HG02642 (cell line): ENCODE results near the gene BCL2A1.
"Not testable (repeated sequence)": the region's sequence is repeated elsewhere in the genome, so short reads cannot be mapped to it uniquely, and the experiment has no call there.

Experiments
- ATAC-seq: cut with Tn5 transposase; IDR thresholded peaks from one replicate; pipeline ENCODE4 v1.9.1; 2021; ENCODE audit warnings: mild to moderate bottlenecking; ENCODE audit not compliant: unreplicated experiment, poor library complexity

BCL2A1 gene

DNA sequence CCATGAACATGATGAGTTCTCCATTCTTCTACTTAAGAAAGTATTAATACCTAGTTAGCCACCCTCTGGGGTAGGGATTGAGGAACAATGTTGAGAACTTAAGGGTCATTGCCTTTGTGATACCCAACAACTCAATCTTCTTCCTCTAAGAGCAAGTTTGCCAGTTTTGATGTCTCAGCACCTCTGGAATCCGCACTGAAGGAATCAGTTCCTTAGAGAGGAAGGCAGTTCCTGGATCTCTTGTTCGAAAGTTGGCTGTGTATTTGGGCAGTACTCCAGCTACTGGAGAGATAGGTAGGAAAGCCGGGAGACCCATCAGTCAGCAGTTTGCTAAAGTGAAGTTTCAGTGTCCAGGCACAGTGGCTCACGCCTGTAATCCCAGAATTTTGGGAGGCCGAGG is 38.5 kb downstream of the BCL2A1 start:
- no peak for ATAC-seq

DNA sequence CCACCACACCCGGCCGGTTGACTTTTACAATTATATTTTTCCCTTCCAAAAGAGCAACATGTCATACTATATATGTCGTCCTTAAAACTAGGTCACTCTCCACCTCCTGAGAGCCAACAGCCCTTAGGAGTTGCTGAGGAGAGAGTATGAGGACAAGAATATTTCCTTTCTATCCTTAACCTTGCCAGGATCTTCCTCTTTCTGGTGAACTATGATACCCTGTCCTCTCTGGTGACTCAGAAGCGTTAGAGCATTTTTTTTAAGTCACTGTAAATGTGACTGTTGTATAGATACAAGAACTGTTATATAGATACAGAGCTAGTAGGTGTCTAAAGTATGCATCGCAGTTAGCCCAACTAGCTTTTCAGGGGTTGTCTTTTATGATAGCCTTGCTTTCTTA is 40.5 kb downstream of the BCL2A1 start:
- ATAC-seq, result no peak

DNA sequence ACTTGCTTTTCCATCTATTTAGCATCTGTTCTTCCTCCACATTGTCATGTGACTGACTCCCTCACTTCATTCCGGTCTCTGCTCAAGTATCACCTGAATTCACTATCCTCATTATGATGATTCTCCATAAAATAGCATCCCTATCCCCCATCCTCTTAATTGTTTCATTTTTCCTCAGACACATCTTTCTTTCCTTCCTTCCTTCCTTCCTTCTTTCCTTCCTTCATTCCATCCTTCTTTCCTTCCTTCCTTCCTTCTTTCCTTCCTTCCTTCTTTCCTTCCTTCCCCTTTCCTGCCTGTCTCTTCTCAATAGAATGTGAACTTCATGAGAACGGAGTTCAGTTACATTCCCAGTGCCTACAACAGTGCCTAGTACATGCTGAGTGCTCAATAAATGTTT is 41.6 kb downstream of the BCL2A1 start:
- ATAC-seq, result no peak

DNA sequence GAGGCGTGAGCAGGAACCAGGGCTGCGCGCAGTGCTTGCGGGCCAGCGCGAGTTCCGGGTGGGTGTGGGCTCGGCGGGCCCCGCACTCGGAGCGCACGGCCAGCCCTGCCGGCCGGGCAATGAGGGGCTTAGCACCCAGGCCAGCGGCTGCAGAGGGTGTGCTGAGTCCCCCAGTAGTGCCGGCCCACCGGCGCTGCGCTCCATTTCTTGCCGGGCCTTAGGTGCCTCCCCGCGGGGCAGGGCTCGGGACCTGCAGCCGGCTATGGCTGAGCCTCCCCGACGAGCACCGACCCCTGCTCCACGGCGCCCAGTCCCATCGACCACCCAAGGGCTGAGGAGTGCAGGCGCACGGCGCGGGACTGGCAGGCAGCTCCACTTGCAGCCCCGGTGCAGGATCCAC is 44.9 kb downstream of the BCL2A1 start:
- not testable (repeated sequence) for ATAC-seq

DNA sequence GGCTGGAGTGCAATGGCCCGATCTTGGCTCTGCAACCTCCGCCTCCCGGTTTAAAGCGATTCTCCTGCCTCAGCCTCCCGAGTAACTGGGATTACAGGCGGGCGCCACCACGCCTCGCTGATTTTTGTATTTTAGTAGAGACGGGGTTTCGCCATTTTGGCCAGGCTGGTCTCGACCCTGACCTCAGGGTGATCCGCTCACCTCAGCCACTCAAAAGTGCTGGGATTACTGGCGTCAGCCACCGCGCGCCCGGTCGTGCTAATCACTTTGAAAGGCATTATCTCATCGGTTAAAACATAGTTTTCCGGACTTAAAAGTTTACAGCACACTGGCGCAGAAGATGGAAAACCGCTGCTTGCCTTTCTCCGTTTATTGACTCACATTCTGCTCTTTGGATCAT is 46.6 kb downstream of the BCL2A1 start:
- ATAC-seq, result no peak

DNA sequence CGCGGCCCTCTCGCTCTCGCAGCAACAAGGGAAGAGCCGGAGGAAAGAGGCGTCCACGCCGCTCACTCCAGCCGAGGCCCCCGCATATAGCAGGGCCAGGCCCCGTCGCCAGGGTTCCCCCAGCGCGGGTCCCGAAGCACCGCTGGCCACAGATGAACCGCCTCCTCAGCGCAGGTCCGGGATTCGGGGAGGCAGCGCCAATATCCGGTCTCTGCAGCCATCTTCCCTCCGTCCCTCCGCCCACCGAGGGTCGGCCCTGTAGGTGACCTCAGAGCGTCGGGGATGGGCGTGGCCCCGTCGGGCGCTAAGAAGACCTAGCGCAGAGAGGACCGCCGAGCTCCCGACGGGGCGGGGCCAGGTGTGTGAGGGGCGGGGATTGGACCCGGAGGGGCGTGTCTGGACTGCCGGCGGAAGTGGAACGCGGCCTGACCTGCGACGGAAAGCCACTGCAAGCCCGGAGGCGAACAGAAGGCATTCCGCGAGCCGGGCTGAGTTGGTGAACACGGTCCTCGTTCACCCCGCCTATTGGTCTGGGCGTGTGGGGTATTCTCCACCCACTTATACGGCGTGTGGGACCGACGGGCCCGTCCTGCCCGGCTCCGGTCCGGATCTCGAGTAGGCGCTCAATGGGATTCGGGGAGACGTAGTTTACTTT is 47.4 kb downstream of the BCL2A1 start:
- ATAC-seq, result peak; percentile 97

DNA sequence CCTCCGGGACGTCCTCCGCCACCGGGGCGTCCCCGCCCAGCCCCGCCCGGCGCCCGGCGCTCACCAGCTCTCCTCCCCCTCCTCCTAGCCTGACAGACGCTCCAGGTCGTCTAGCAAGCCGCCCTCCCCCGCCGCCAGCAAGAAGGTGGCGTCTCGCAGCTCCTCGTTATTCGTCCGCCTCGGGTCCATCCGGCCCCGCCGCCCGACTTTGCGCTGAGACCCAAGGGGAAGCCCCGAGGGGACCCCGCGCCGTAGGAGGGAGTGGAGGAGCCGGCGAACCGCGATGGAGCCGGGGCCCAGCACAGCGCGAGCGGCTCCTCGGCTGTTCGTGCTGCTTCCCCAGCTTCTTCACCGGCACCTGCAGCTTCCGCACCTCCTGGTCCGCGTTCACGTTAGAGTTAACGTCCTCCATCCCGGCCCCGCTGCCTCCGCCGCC is 47.9 kb downstream of the BCL2A1 start:
- peak; percentile 51 for ATAC-seq

DNA sequence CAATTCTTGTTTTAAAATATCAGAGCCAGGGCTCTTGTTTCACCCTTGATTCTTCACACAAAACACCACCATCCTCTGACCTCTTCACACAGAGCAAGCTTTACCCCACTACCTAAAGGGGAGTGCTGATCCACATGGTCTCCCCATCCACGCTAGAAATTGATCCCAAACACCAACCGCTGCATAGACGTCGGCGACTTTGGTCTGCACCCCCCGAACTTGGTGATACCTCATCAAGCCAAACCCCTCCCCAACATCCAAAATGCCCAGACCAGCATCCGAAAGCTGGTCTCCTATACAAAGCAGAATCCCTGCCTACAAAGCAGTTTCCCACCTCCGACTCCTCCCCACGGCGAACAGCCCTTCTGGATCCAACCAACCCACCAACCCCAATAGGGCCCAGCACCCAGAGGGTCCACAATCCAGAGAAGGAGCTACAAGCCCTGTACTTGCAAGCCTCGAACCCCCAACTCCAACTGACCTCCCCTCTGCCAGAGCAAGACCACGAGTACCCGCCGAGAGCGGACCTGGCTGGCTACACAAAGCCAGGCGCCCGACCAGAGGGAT is 48.4 kb downstream of the BCL2A1 start:
- no peak for ATAC-seq

DNA sequence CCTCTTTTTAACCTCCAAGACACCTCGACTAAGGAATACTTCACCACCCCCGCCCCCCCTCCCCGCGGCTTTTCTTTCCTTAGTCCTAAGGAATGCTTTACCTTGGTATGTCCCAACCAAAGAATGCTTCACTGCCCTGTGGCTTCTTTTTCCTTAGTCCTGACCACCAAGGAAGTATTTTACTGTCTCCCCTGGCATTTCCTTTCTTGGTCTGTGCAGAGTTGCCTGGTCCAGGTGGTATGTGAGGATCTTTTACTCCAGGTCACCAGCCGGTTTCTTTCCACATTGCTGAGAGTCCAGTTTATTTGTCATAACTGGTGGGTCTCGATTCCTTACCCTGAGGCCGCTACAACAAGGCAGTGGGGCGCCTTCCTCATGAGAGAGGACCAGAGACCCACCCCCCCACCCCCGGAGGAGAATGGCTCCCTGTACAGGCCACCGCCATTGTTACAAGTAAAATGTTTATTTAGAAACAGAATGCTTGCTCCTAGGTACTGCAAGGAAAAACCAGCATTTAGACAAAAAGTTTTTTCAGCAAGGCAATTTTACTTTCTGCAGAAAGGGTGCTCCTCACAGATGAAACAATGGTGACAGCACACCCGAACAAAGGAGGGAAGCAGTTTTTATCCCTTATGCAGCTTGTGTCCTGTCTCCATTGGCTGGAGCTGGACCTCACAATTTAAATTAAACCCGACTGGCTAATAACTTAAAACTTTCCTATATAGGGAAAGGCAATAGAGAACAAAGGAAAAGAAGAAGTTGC is 51.1 kb downstream of the BCL2A1 start:
- no peak for ATAC-seq

DNA sequence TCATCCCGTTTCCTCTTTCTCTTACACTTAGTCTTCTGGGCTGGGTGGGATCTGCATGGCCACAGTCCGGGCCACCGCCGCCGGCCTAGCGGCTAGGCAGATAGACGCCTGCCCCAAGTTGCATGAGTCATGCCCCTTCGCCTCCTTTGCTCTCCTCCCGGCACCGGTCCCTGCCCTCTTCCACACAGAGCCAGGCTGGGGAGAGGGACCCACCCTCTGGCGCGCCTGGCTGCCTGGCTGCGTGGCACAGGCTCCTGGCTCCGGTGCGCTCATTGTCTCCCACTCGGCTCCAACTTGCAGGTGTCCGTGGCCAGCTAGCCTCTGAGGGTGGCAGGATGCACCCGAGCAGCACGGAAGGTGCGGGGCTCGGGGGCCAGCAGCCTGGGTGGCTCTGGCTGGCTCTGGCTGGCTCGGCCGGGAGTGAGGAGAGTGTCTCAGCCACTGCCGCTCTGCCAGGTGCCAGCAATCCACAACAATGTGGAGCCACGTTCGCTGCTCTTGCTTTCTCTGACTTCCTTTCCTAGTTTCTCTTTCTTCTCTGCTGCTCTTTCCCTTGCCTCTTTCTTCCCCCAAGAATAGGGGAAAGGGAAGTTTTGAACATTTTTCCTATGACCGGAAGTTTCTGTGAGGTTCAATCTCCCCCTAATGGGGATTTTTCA is 51.8 kb downstream of the BCL2A1 start:
- no peak for ATAC-seq

DNA sequence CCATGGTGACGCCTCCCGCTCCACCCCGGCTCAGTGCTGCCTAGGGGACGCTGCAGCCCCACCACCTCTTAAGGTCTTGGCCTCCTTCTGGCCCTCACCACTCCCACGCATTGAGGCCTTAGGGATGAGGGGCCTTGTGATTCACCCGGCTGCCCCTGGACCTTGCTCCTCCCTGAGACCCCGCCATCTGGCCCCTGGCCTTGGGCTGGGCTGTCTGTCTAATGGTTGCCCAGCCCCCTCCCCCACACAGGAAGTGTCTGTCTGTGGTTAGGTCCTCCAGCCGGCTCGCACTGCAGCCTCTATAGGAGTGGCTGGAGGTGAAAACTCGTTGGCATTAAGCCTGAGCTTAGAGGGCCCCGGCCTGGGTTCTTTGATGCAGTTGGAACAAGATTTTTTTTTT is 52.7 kb downstream of the BCL2A1 start:
- no peak for ATAC-seq

DNA sequence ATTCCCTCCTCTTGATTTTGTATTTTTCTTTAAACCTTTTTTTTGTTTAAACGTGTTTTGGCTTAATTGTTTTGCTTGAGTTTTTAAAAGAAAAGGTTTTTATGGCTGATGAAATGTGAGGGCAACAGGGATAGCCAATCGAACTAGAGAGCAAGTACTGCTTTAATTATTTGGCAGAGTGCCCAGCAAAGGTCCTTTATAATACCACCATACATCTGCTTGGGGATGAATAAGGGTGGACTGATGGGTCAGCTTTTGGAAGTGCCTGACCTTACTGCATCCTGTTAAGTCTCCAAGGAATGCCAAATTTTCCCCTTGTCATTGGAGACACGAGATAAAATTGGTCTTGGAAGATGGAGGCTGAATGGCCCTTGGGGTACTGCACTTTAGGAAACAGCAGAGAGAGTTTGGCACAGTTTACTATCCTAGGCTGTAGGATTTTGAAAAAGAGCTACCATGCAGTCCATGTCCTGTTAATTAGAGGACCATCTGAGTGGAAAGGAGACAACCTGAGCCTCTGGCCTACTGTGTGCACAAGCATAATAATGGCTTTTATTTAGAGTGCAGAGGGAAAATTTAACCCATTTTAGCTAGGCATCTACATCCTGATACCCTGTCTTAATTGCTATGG is 54.4 kb downstream of the BCL2A1 start:
- no peak for ATAC-seq

DNA sequence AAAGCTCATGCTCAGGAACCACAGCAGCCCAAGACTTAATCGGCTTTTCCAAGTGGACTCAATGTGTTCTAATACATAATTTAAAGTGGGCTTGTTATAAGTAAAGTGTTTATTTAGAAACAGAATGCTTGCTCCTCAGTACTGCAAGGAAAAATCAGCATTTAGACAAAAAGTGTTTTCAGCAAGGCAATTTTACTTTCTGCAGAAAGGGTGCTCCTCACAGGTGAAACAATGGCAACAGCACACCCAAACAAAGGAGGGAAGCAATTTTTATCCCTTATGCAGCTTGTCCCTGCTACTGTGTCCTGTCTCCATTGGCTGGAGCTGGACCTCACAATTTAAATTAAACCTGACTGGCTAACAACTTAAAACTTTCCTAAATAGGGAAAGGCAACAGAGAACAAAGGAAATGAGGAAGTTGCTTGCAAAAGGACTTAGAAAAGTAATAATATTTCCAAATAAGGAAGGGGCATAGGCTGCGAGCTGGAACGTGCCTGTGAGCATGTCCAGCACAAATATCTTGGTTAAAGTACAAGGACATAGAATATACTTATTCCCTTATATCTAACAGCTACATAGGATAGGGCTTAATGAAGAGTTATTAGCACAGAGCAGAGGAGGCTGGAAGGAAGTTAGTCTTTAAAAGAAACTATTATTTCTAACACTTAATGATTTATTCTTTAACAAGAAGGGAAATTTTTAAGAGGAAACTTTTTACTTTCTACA is 55.1 kb downstream of the BCL2A1 start:
- not testable (repeated sequence) for ATAC-seq

DNA sequence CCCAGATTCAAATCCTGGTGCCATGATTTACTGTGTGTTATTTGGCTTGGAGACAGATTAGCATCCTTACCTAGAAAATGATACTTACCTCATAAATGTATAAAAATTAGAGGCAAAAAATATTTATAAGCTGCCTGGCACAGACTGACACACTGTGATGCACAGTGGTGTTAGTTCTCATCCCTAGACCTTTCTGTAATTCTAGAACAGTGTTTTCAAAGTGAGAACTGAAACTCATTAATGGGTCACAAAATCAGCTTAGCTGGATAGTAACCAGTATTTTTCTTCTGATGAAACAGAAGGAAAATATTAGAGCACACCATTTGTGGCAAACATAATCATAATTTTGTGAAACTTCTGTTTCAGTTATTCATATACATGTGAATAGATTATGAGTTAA is 56.3 kb downstream of the BCL2A1 start:
- ATAC-seq, result no peak
